Stimulated activated CD4-positive, alpha-beta T cell treated with anti-CD3 and anti-CD28 coated beads, Interleukin-15, amount 100 ng/mL, for 48 hours (primary cell): Measurements from ENCODE around the gene DAB2IP.
"Not testable (repeated sequence)": the region's sequence is repeated elsewhere in the genome, so short reads cannot be mapped to it uniquely, and the experiment has no call there.

Experiments
- DNase-seq, 2 donors: peaks; one replicate each; pipeline ENCODE4 v3.0.0-alpha.2; 2020; ENCODE audit warnings: low read depth in 2 of 2

Gene DAB2IP

GRCh38 chr9:121651295-121652020, at the start of gene DAB2IP:
Gene DAB2IP (plus strand): TSS chr9:121651634. CDS start chr9:121651776, 142 bp downstream.
- DNase-seq, result no peak

DNA sequence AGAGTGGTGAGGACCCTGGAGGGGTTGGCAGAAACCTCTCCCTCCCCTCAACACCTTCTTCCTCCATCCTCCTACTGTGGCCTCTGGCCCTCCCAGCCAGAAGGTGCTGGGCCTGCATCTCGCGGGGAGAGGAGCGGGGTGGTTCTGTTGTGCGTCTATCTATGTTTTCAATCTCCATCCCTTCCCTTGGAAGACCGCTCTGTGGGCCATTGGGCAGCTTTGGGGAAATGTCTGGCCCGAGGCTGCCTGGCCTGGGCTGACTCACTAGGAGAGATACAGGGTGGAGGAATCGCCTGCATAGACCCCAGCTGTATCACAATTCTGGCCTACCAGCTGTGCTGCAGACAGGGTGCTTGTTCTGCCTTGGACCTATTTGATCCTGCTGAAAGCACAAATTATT, 48.4 kb upstream of the DAB2IP start:
- no peak for DNase-seq

GRCh38 chr9:121604242-121604641, 47.2 kb upstream of the DAB2IP start:
- no peak for DNase-seq

DNA sequence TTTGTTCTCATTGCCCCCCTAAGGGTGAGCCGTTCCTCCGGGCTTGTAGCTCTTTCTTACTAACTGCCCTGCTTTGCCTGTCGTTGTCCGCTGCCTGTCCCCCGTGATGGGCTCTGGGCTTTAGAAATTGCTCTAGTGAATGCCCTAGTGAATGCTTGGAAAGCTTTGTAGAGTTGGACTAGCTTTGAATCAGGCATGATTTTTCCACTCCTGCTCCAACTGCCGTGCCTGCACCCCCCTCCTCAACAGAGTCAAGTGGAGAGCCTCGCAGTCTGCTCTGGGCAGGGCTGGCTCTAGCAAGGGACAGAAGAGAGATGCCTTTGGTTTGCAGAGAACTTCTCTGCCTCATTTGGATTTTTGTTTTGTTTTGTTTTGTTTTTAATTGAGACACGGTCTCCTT, 46.8 kb upstream of the DAB2IP start:
- DNase-seq, result no peak

DNA sequence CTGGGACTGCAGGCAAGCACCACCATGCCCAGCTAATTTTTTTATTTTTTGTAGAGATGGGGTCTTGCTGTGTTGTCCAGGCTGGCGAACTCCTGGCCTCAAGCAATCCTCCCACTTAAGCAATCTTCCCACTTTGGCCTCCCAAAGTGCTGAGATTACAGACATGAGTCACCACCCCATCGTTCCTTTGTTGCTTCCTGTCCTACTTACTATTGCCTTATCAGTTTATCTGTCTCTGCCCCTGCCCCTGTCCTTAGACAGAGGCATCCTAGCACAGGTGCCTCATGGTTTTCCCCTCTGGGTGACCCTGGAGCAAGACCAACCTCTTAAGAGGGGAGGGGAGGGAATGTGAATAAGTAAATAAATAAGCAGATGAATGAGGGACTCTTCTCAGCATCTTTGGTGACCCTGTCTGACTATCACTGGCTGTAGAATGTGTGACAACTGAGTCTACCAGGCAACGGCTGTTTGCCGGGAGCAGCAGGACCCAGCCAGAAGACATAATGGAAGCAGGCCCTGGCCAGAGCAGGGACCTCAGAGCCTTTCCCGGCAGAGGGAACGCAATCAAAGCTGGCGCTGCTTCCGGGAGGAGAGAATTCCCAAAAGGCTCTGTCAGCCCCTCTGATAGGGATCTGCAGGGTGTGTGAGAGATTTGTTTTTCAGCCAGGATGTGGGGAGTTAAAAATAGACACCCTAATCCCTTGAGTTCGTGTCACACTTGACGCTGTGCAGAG, 43.8 kb upstream of the DAB2IP start:
- no peak for DNase-seq

DNA sequence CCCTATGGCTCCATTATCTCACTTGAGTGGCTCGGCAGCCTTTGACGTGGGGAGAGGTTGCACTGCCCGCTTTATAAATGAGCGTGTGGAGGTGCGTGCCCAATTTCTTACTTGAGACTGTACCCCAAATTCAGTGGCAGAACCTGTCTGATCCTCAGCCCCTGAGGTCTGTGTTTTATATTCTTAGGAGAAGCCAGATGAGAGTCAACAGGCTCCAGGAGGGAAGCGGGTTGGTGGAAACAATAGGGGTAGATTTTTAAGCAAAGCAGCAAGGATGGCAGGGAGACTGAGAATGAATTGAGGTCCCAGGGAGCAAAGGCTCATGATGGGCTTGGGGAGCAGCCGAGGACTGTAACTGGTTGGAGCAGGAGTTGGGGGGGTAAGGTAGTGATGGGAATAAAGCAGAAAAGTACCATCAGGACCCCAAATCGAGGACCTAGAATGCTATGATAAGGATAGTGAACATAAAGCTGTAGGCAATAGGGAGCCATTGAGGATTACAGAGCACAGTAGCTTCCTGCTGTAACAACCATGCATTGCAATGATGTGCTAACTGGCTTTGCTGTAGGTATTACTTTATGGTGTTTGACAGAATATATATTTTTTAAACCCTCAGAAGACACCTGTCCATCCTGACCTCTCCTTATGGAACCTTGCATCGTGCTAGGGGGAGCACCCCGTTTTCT, 43.1 kb upstream of the DAB2IP start:
- DNase-seq, result no peak

DNA sequence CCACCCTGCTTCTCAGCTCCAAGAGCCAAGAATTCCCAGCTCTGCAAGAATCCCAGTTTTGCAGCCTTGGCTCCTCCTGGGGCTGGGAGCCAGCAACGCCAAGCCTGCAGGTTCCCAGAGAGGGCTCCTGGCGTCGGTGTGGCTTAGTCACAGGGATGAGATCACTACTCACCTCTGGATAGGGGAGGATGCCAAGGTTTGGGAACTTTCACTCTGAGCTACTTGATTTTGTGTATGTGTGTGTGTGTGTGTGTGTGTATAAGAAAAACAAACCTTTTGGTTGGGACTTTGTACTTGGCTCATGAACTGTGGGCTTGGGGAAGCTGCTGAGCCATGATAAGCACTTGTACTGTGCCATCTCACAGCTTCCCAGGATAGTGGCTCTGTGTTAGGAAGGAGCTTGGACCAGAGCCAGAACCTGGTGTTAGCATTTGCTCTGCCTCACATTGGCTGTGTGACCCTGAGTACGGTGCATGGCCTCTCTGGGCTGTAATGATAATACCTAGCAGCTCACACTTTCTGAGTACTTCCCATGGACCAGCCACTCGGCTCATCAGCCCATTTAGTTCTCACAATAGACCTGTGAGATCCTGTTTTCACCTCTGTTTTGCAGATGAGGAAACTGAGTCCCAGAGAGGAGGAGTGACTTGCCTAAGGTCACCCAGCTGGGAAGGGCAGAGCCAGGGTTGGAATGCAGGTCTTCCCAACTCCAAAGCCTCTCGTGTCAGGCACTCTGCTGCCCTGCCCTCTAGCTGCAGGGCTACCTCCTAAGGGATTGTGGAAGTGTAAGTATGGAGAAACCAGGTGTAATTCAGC, 41.4 kb upstream of the DAB2IP start:
- no peak for DNase-seq

GRCh38 chr9:121610638-121610953, 40.8 kb upstream of the DAB2IP start:
- no peak for DNase-seq

DNA sequence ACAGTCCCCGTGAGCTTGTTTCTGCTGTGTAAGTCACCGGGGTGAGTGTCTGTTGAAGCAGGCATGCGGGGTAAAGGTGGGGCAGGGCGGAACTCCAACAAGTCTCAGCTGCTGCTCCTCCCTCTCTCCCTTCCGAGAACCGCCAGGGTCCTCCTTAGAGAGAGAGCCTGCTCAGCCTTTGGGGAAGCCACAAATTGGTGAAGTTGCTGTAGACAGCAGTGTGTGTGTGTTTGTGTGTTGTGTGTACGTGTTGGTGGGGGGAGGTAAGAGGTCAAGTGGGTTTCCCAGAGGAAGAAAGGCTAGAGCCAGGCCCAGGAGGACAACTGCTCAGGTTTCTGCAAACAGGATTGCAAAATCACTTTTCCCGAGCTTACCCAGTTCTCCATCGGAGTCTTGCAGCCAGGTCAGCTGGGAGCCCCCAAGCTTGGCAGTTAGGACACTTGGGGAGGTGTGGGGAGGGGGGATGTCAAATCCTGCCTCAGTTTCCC, 38.9 kb upstream of the DAB2IP start:
- DNase-seq, result no peak

- no peak for DNase-seq
Observed at GRCh38 chr9:121613009-121613752, 38.3 kb upstream of the DAB2IP start.

- DNase-seq, result no peak
Observed at GRCh38 chr9:121616123-121616755, 35.2 kb upstream of the DAB2IP start.

DNA sequence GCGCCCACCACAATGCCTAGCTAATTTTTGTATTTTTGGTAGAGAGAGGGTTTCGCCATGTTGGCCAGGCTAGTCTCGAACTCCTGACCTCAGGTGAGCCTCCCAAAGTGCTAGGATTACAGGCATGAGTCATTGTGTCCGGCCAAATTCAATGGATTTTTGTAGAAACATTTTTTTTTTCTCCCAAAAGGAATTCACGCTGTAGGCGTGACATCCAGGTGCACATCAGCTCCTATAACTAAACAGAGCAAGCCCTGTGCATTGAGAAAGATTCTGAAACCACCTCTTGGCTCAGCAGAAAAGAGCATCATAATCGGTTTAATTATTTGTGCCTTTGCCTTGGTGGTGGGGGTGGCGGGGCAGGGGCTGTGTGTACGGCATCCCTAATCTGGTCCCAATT, 32.9 kb upstream of the DAB2IP start:
- no peak for DNase-seq

DNA sequence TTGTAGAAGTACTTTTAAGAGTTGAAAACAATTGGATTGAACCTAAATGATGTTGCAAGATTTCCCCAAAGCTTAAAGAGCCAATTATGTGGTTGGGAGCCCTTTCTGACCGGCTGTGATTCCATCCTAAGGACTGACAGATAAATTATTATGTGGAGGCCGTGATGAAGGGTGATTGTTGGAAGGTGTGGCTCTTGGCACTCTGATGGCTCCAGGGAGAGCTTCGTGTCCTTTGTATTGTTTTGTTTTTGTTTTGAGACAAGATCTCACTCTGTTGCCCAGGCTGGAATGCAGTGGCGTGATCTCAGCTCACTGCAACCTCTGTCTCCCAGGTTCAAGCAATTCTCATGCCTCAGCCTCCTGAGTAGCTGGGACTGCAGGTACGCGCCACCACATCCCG, 32.5 kb upstream of the DAB2IP start:
- not testable (repeated sequence) for DNase-seq

GRCh38 chr9:121619545-121620324, 31.7 kb upstream of the DAB2IP start:
- DNase-seq, result no peak

DNA sequence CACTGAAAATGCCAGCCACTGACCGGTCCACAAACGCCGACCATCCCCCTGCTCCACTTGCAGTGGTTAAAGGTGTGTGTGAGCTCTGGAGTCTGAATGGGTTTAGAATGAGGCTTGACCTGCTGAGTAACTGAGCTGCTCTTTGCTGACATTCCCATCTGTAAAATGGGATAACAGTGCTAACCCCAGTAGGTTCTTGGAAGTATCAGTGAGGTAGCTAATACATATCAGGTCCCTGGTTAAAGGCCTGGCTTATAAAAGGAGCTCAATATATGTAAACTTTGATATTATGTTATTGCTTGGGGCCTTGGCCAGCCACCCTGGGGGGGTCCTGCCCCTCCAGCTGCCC, 31.1 kb upstream of the DAB2IP start:
- no peak for DNase-seq

GRCh38 chr9:121620777-121621449, 30.5 kb upstream of the DAB2IP start:
- DNase-seq, result no peak

DNA sequence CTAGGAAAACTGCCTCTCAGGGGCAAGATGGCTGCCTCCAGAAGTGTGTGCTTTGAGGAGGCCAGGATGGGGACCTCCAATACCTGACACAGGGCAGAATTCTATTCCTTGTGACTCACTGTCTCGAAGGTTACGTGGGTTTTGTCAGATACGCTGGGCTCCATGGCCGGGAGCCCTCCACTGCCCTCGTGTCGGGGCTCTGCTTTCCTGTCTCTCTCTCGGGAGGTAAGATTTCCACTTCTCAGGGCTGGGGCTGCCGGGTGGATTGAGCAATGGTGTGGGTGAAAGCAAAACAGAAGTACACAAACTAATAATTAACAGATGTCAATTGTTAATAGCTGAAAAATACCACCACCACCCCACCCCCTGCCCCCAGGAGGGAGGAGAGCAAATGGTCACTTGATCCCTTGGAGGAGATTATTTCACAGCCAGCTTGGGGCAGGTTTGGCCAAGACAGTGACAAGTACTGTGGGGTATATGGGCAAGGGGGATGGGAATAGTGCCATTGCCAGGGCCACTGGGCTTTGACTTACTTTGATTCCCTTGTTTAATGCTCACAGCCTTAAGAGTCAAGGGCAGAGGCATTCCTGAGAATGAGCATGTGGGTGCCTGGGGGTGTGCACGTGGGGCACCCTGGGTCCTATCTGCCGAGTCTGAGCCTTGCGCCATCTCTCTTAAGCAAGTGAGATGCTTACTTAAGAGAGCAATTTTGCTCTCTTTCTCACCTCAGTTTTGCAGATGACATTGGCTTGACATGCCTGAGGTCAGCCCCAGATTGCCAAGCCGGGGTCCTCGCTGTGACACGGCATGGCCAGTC, 28.8 kb upstream of the DAB2IP start:
- DNase-seq, result no peak

DNA sequence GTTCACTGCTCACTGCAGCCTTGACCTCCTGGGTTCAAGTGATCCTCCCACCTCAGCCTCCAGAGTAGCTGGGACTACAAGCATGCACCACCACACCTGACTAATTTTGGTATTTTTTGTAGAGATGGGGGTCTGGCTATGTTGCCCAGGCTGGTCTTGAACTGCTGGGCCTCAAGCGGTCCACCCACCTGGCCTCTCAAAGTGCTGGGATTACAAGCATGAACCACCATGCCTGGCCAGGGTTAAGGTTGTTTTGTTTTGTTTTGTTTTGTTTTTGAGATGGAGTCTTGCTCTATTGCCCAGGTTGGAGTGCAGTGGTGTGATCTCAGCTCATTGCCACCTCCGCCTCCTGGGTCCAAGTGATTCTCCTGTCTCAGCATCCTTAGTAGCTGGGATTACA, 28.0 kb upstream of the DAB2IP start:
- not testable (repeated sequence) for DNase-seq

DNA sequence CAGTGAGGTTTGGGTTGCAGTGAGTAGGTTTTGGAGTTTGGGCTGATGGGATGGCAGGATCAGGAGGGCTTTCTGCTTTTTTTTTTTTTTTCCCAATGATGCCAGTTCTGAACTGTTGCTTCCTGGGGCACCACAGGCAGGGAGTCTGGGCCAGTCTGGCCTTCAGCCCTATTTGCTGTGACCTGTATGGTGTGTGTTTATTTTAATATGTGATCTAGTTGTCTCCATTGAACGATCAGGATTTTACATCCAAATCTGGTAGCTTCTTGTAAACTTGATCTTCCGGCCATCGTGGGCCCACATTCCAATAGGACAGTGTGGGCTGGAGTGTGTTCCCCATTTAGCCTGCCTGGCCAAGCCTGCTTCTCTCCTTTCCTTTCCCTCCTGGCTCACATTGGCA, 25.8 kb upstream of the DAB2IP start:
- no peak for DNase-seq
